ENCODE results near the gene TOP3A. TPM values are rescaled to one million over a fixed set of nuclear protein-coding genes. Genes with fewer than 3 reads are reported as not detected.

TOP3A gene
- total RNA-seq, 1 donor from 2014 or later, result 70.7 TPM

- Mint-ChIP-seq H3K27me3 (ENCODE audit: low read depth) (no peaks in the 10 kb centered on the region), H3K4me3 (ENCODE audit: low read depth) (no peak overlapping the region), H3K4me1 (ENCODE audit: low read depth) (peaks cover 10% of the 10 kb centered on the region), H3K36me3 (ENCODE audit: low read depth) (peaks cover 75% of the 10 kb centered on the region), H3K9me3 (no peaks in the 10 kb centered on the region), H3K27ac (no peak overlapping the region)
- intact Hi-C loops (cut with micrococcal nuclease), result no loop called here
- no peak for DNase-seq (ENCODE audit: low spot score)
These were observed 60.6 kb downstream of the TOP3A start for GRCh38 chr17:18253947-18254821.

- Mint-ChIP-seq H3K27ac (no peak overlapping the region), H3K4me3 (ENCODE audit: low read depth) (no peak overlapping the region), H3K4me1 (ENCODE audit: low read depth) (peaks cover 10% of the 10 kb centered on the region), H3K36me3 (ENCODE audit: low read depth) (peaks cover 82% of the 10 kb centered on the region), H3K27me3 (ENCODE audit: low read depth) (no peaks in the 10 kb centered on the region), H3K9me3 (no peaks in the 10 kb centered on the region)
- intact Hi-C loops (cut with micrococcal nuclease), result no loop called here
- DNase-seq (ENCODE audit: low spot score), result no peak
These were observed 61.5 kb downstream of the TOP3A start for GRCh38 chr17:18253187-18253884.

- no peak overlapping the region for H3K27ac Mint-ChIP-seq
- peaks cover 86% of the 10 kb centered on the region for H3K36me3 Mint-ChIP-seq (ENCODE audit: low read depth)
- no peak for DNase-seq (ENCODE audit: low spot score)
- H3K4me3 Mint-ChIP-seq (ENCODE audit: low read depth), result no peak overlapping the region
- no peaks in the 10 kb centered on the region for H3K9me3 Mint-ChIP-seq
- no peaks in the 10 kb centered on the region for H3K27me3 Mint-ChIP-seq (ENCODE audit: low read depth)
- intact Hi-C loops (cut with micrococcal nuclease), result no loop called here
- H3K4me1 Mint-ChIP-seq (ENCODE audit: low read depth), result peaks cover 7% of the 10 kb centered on the region
These were observed 62.6 kb downstream of the TOP3A start for GRCh38 chr17:18252160-18252559.

GRCh38 chr17:18251204-18251603 lies 63.6 kb downstream of the TOP3A start:
- intact Hi-C loops (cut with micrococcal nuclease), result no loop called here
- H3K36me3 Mint-ChIP-seq (ENCODE audit: low read depth), result peaks cover 83% of the 10 kb centered on the region

GRCh38 chr17:18250708-18251107 lies 64.1 kb downstream of the TOP3A start:
- peaks cover 79% of the 10 kb centered on the region for H3K36me3 Mint-ChIP-seq (ENCODE audit: low read depth)
- H3K4me1 Mint-ChIP-seq (ENCODE audit: low read depth), result peaks cover 2% of the 10 kb centered on the region
- H3K27ac Mint-ChIP-seq, result no peak overlapping the region
- no peak for DNase-seq (ENCODE audit: low spot score)
- no peaks in the 10 kb centered on the region for H3K9me3 Mint-ChIP-seq
- intact Hi-C loops (cut with micrococcal nuclease), result no loop called here
- no peak overlapping the region for H3K4me3 Mint-ChIP-seq (ENCODE audit: low read depth)
- no peaks in the 10 kb centered on the region for H3K27me3 Mint-ChIP-seq (ENCODE audit: low read depth)

More at GRCh38 chr17:18251204-18251603, 63.6 kb downstream of the TOP3A start:
- no peaks in the 10 kb centered on the region for H3K9me3 Mint-ChIP-seq
- DNase-seq (ENCODE audit: low spot score), result no peak
- H3K27ac Mint-ChIP-seq, result no peak overlapping the region
- no peaks in the 10 kb centered on the region for H3K27me3 Mint-ChIP-seq (ENCODE audit: low read depth)
- peaks cover 2% of the 10 kb centered on the region for H3K4me1 Mint-ChIP-seq (ENCODE audit: low read depth)
- no peak overlapping the region for H3K4me3 Mint-ChIP-seq (ENCODE audit: low read depth)

- H3K9me3 Mint-ChIP-seq, result no peaks in the 10 kb centered on the region
- intact Hi-C loops (cut with micrococcal nuclease), result no loop called here
- DNase-seq (ENCODE audit: low spot score), result no peak
- peaks cover 78% of the 10 kb centered on the region for H3K36me3 Mint-ChIP-seq (ENCODE audit: low read depth)
- no peak overlapping the region for H3K27ac Mint-ChIP-seq
- no peak overlapping the region for H3K4me3 Mint-ChIP-seq (ENCODE audit: low read depth)
- no peaks in the 10 kb centered on the region for H3K27me3 Mint-ChIP-seq (ENCODE audit: low read depth)
- H3K4me1 Mint-ChIP-seq (ENCODE audit: low read depth), result peaks cover 2% of the 10 kb centered on the region
These were observed 64.5 kb downstream of the TOP3A start for GRCh38 chr17:18250259-18250658.

- H3K4me1 Mint-ChIP-seq (ENCODE audit: low read depth), result peaks cover 2% of the 10 kb centered on the region
- H3K9me3 Mint-ChIP-seq, result no peaks in the 10 kb centered on the region
- intact Hi-C loops (cut with micrococcal nuclease), result no loop called here
- no peaks in the 10 kb centered on the region for H3K27me3 Mint-ChIP-seq (ENCODE audit: low read depth)
- no peak for DNase-seq (ENCODE audit: low spot score)
- no peak overlapping the region for H3K27ac Mint-ChIP-seq
- H3K36me3 Mint-ChIP-seq (ENCODE audit: low read depth), result peaks cover 69% of the 10 kb centered on the region
- H3K4me3 Mint-ChIP-seq (ENCODE audit: low read depth), result no peak overlapping the region
These were observed 66.0 kb downstream of the TOP3A start for GRCh38 chr17:18248811-18249210.

GRCh38 chr17:18248300-18248731 lies 66.5 kb downstream of the TOP3A start:
- Mint-ChIP-seq H3K27ac (no peak overlapping the region), H3K27me3 (ENCODE audit: low read depth) (no peaks in the 10 kb centered on the region), H3K4me1 (ENCODE audit: low read depth) (peaks cover 2% of the 10 kb centered on the region), H3K4me3 (ENCODE audit: low read depth) (no peak overlapping the region), H3K36me3 (ENCODE audit: low read depth) (peaks cover 64% of the 10 kb centered on the region), H3K9me3 (no peaks in the 10 kb centered on the region)
- peak; percentile 60 for DNase-seq (ENCODE audit: low spot score)
- intact Hi-C loops (cut with micrococcal nuclease), result no loop called here

- Mint-ChIP-seq H3K27me3 (ENCODE audit: low read depth) (no peaks in the 10 kb centered on the region), H3K9me3 (no peaks in the 10 kb centered on the region), H3K36me3 (ENCODE audit: low read depth) (peaks cover 57% of the 10 kb centered on the region), H3K27ac (no peak overlapping the region), H3K4me3 (ENCODE audit: low read depth) (no peak overlapping the region), H3K4me1 (ENCODE audit: low read depth) (peaks cover 2% of the 10 kb centered on the region)
- intact Hi-C loops (cut with micrococcal nuclease), result no loop called here
- no peak for DNase-seq (ENCODE audit: low spot score)
These were observed 67.2 kb downstream of the TOP3A start for GRCh38 chr17:18247613-18248001.

- H3K4me3 Mint-ChIP-seq (ENCODE audit: low read depth), result no peak overlapping the region
- H3K36me3 Mint-ChIP-seq (ENCODE audit: low read depth), result peaks cover 53% of the 10 kb centered on the region
- H3K4me1 Mint-ChIP-seq (ENCODE audit: low read depth), result peaks cover 2% of the 10 kb centered on the region
- H3K27me3 Mint-ChIP-seq (ENCODE audit: low read depth), result no peaks in the 10 kb centered on the region
- intact Hi-C loops (cut with micrococcal nuclease), result no loop called here
- DNase-seq (ENCODE audit: low spot score), result peak; percentile 33
- no peak overlapping the region for H3K27ac Mint-ChIP-seq
- H3K9me3 Mint-ChIP-seq, result no peaks in the 10 kb centered on the region
These were observed 67.7 kb downstream of the TOP3A start for GRCh38 chr17:18246880-18247612.

- no peak overlapping the region for H3K4me3 Mint-ChIP-seq (ENCODE audit: low read depth)
- no peaks in the 10 kb centered on the region for H3K27me3 Mint-ChIP-seq (ENCODE audit: low read depth)
- H3K36me3 Mint-ChIP-seq (ENCODE audit: low read depth), result peaks cover 48% of the 10 kb centered on the region
- no peak overlapping the region for H3K27ac Mint-ChIP-seq
- intact Hi-C loops (cut with micrococcal nuclease), result no loop called here
- H3K9me3 Mint-ChIP-seq, result no peaks in the 10 kb centered on the region
- H3K4me1 Mint-ChIP-seq (ENCODE audit: low read depth), result peaks cover 2% of the 10 kb centered on the region
- DNase-seq (ENCODE audit: low spot score), result no peak
These were observed 68.6 kb downstream of the TOP3A start for GRCh38 chr17:18246109-18246725.

- H3K27me3 Mint-ChIP-seq (ENCODE audit: low read depth), result no peaks in the 10 kb centered on the region
- intact Hi-C loops (cut with micrococcal nuclease), result no loop called here
- H3K27ac Mint-ChIP-seq, result no peak overlapping the region
- DNase-seq (ENCODE audit: low spot score), result no peak
- H3K4me1 Mint-ChIP-seq (ENCODE audit: low read depth), result peaks cover 2% of the 10 kb centered on the region
- H3K9me3 Mint-ChIP-seq, result no peaks in the 10 kb centered on the region
- no peak overlapping the region for H3K4me3 Mint-ChIP-seq (ENCODE audit: low read depth)
- H3K36me3 Mint-ChIP-seq (ENCODE audit: low read depth), result peaks cover 38% of the 10 kb centered on the region
These were observed 69.6 kb downstream of the TOP3A start for GRCh38 chr17:18245038-18245776.
